Pulmonary artery endothelial cell (primary cell): ENCODE data around the gene ST3GAL2. TPM values are rescaled to one million over a fixed set of nuclear protein-coding genes. Genes with fewer than 3 reads are reported as not detected.
"Not testable (repeated sequence)": the region's sequence is repeated elsewhere in the genome, so short reads cannot be mapped to it uniquely, and the experiment has no call there.

Experiments
- DNase-seq: peaks from one replicate; pipeline ENCODE4 v3.0.0-alpha.2; 2011; ENCODE audit warnings: low read depth, low spot score
- total RNA-seq: library from RNA; depleted of rRNA; stranded (reverse); fragments of >200 nt; gene quantifications from 2 replicates; pipeline ENCODE4 v1.2.3, GENCODE V29; 2014

The ST3GAL2 gene
- total RNA-seq, 1 donor from 2014 or later: 48.1 TPM

GRCh38 chr16:70345840-70346239 lies 93.1 kb downstream of the ST3GAL2 start:
- no peak for DNase-seq

GRCh38 chr16:70342016-70342415 lies 96.9 kb downstream of the ST3GAL2 start:
- DNase-seq: no peak

GRCh38 chr16:70341600-70341999 lies 97.3 kb downstream of the ST3GAL2 start:
- no peak for DNase-seq

- DNase-seq: no peak
Measured at GRCh38 chr16:70337814-70338213, 101.1 kb downstream of the ST3GAL2 start.

- DNase-seq: not testable (repeated sequence)
Measured at GRCh38 chr16:70332728-70333127, 106.2 kb downstream of the ST3GAL2 start.

- DNase-seq: no peak
Measured at GRCh38 chr16:70331588-70332358, 107.1 kb downstream of the ST3GAL2 start.

GRCh38 chr16:70331091-70331490 lies 107.8 kb downstream of the ST3GAL2 start:
- DNase-seq: no peak

Other genes starting within 250 kb of the ST3GAL2 start
- gene EXOSC6, start 187.2 kb downstream of the ST3GAL2 start, total RNA-seq: 45.3 and 49.3 TPM in 2 replicates
- 151 and 159 TPM in 2 replicates for gene AARS1, start 149.6 kb downstream of the ST3GAL2 start, total RNA-seq
- 25.8 and 37.1 TPM in 2 replicates for gene DDX19B, start 139.9 kb downstream of the ST3GAL2 start, total RNA-seq
- gene DDX19A, start 92.2 kb downstream of the ST3GAL2 start, total RNA-seq: 43.5 and 56.4 TPM in 2 replicates
- gene FCSK, start 15.5 kb upstream of the ST3GAL2 start, total RNA-seq: 10.1 and 10.5 TPM in 2 replicates
- 68.3 and 94.5 TPM in 2 replicates for gene COG4, start 84.5 kb upstream of the ST3GAL2 start, total RNA-seq
- gene SF3B3, start 84.7 kb upstream of the ST3GAL2 start, total RNA-seq: 90.4 and 151 TPM in 2 replicates
- gene IL34, start 207.5 kb upstream of the ST3GAL2 start, total RNA-seq: 1.3 TPM in 2 replicates
- gene MTSS2, start 247.0 kb upstream of the ST3GAL2 start, total RNA-seq: 6.1 and 13.0 TPM in 2 replicates